HG03064 (cell line): Measurements from ENCODE around the gene CCDC15.
"Not testable (repeated sequence)": the region's sequence is repeated elsewhere in the genome, so short reads cannot be mapped to it uniquely, and the experiment has no call there.

Source experiments
- ATAC-seq: cut with Tn5 transposase; IDR thresholded peaks from one replicate; pipeline ENCODE4 v1.9.1; 2021; ENCODE audit warnings: low read depth; ENCODE audit not compliant: unreplicated experiment

The CCDC15 gene

DNA sequence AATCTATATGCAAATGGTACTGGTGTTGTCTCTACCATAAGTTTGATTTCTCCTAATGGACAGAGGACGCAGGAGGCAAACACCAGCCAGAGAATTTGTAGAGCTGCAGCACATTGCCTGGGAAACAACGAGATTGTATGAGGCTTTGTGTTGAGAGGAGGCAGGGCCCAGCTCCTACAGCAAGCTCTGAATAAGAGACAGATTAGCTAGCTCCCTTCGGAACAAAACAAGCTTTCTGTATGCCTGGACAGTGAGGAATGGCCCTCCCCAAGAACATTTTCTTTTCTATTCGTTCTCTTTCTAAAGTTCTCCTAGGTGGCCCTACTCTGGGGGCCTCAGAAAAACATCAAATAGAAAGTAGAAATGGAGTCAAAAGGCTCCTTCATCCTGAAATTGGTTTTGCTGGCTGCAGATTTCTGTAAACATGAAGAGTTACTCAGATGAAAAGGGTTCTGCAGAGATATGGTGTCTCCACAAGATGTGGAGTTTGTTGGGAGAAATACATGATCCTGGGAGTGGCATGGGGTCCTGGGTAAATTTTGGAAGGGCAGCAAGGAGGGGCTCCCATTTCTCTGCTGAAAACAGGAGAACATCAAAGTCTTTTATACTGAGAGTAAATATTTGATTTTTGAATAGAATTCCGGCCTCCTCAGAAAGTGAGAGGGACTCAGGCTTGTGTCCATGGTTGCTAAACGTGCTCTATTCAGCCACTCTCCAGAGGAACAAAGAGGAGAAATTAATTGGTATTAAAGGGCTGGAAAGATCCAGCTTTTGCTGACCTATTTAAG is 11.3 kb upstream of the CCDC15 start:
- ATAC-seq: no peak

DNA sequence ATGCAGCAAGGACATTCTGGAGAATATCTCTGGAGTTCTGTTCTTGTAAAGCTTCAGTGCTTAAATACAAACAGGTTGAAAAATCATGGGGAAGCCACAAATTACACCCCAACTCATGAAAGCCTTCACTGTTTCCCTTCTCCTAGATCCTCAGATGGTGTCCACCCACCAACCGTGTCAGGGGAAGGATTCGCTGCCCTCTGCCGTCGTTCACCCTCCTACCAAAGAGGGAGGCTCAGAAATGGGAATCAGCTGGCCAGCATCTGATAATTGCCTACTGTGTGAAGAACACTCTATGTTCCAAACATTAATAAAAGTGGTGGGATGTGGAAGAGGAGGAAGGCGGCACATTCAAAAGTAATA is 10.8 kb upstream of the CCDC15 start:
- ATAC-seq: no peak

DNA sequence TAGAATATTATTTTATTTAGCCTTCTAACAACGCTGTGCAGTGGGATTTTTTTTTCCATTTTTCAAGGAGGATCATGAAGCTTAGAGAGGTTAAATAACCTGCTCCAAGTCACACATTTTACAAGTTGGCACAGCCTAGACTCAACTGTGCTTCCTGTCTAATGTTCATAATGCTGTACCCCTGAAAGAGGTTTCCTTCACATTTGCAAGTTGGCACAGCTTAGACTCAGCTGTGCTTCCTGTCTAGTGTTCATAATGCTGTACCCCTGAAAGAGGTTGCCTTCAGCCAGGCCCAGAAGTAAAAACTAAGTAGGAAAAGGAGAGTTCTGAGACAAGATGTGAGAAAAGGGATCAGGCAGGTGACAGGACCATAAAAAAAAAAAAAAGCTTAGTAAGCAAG is 10.3 kb upstream of the CCDC15 start:
- no peak for ATAC-seq

DNA sequence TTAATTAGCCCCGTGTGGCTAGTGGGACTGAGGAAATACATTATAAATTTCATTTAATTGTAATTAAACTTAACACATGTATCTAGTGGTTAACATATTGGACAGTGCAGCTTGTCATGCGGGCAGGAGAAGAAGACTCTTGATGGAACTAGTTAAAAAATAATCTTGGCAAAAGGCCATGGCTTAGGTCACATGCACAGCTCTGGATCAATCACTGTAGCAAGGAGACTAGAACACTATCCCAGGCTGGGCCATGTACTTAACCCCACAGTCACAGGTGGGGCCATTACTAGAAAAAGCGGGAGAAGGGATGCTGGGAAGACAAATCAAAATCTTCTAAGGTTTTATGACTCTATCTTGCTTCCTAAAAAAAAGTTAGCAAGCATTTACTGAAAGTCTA is 9.4 kb upstream of the CCDC15 start:
- ATAC-seq: no peak

DNA sequence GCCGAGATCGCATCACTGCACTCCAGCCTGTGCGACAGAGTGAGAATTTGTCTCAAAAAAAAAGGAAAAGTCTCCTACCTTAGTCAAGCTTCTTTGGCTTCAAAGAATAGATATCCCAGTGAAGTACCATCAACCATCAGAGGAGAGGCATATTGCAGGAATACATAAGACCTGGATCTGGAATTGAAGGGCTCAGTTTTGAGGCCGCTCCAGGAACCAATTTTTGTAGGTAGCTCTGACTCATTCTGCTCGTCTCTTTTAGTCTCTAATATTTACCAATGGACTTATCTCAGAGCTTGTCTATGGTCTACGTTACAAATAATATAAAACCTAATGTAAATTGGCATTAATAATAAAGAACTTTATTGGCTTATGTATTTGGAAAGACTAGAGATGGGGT is 8.2 kb upstream of the CCDC15 start:
- ATAC-seq: no peak

DNA sequence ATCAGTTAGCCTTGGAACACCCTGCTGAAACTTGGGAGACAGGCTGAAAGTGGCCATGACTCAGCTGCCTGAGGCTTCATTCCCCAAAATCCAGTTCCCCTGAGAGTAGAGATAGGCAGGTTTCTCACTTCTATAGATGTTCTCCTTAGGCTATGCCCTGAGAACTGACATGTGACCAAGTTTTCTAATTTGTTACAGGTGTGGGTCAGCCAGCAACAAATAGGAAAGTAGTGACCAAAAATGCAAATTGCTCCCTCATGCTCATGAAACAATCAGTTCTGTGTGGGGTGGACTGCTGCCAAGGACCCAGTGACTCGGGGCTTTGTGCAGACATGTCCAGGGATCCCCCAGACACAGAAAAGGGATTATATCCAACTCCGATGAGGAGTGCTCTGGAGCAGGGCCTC is 7.3 kb upstream of the CCDC15 start:
- ATAC-seq: no peak

DNA sequence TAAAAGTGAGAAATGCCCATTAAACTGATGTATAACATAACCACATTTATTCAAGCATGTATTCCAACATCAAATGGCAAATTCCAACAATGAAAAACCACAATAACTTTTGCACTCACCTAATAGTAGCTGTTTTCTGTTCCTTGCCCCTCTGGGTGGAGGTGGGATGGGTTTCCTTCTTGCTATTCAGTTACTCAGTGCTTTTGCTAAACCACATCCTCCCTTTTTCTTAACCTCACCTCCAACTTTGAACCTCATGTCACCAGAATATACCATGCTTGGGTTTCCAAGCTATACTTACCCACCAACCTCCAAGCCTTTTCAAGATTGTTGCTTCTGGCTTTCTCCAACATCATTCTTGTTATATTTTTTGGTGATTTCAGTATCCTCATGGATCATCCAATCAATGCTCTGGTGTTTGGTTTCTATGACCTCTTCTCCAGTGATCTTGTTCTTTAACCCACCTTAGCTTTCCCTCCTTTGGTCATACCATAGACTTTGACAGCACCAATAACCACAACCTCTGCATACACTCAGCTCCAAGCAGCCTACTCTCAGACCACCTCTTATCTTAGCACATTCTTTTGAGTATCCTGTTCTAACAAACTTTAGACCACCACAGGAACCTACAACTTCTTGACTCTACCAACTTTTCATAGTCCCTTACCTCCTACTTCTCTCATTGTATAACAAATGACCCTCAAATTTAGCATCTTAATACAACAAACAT is 3.2 kb upstream of the CCDC15 start:
- no peak for ATAC-seq

DNA sequence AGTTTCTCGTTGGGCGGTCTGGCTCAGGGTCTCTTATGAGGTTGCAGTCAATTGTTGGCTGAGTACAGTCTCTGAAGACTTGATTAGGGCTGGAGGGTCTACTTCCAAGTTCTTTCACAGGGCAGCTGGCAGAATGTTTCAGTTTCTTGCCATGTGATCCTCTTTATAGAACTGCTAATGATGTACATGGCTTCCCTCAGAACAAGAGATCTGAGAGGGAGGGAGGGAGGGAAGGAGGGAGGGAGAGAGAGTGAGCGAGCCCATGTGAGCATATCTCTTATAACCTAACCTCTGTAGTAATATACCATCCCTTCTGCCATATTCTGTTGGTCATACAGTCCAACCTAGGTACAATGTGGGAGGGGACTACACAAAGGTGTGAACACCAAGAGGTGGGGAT is 2.7 kb upstream of the CCDC15 start:
- ATAC-seq: no peak

DNA sequence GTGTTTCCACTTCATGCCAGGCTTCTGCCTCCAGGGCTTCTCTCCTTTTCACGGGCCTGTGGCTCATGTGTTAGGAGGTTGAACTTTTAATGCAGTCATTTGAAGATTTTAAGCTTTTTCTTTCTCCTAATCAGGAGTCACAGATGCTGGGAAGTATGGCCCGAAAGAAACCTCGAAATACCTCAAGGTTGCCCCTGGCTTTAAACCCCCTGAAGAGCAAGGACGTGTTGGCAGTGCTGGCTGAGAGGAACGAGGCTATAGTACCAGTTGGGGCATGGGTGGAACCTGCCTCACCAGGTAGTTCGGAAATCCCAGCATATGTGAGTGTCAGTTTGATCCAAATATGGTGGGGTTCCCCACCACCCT is 571 bp downstream of the CCDC15 start:
- no peak for ATAC-seq

DNA sequence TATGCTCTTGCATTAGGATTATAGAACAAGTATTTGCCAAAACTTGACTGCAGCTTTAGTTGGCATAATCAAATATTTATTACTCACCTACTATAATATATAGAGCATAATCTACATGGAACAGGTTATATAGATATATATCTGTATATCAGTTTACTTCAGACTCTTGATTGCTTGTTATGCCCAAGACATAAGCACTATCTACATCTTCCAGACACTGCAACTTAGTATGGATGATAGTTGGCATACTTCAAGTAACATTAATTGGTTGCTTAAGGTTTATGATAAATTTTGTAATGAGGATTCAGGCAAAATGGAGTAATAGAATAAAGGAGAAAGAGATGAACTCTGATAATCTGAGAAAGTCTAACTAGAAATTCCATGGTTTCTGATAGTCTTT is 1.0 kb downstream of the CCDC15 start:
- ATAC-seq: no peak

DNA sequence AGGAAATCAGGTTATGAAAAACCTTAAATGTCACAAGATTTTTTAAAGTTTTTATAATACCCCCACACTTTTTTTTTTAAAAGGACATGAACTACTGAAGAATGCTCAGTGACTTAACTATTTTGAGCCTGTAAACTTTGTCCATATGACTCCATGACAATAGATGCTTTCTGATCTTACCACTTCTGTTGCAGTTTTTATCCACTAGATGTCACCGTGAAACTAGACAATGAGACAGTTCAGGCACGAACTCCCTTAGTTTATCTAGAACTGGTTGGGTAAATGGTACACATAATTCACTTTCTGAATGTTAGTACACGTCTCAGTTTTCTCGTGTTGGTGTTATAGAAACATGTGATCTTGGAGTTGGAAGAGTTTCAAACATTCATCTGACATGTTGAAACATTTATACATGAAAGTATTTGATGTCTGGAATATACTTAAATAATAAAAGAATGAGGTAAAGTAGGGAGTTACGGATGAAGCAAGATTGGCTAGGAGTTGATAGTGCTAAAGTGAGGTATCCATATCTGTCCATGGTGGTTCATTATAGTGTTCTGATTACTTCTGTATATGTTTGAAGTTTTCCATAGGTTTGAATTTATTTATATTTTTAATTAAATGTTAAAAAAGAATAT is 8.1 kb downstream of the CCDC15 start:
- ATAC-seq: peak; percentile 93

DNA sequence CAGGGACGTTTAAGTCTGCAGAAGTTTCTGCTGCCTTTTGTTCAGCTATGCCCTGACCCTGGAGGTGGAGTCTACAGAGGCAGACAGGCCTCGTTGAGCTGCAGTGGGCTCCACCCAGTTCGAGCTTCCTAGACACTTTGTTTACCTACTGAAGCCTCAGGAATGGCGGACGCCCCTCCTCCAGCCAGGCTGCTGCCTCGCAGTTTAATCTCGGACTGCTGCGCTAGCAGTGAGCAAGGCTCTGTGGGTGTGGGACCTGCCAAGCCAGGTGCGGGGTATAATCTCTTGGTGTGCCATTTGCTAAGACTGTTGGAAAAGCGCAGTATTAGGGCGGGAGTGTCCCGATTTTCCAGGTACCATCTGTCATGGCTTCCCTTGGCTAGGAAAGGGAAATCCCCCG is 14.2 kb downstream of the CCDC15 start:
- ATAC-seq: not testable (repeated sequence)

DNA sequence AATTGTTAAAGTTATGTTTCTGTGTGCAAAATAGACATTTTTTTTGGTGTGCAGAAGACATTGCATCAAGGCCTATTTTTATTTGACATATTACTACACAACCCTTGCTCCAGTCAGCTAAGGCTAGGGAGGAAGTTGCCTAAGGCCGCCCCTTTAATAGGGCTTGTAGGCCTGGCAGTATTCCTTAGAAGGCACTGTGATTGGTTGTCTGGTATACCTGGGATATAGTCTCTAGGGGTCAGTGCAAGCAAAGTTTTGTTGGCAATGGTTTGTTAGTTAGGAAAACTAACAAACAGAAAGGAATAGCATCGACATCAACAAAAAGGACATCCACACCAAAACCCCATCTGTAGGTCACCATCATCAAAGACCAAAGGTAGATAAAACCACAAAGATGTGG is 16.9 kb downstream of the CCDC15 start:
- no peak for ATAC-seq

DNA sequence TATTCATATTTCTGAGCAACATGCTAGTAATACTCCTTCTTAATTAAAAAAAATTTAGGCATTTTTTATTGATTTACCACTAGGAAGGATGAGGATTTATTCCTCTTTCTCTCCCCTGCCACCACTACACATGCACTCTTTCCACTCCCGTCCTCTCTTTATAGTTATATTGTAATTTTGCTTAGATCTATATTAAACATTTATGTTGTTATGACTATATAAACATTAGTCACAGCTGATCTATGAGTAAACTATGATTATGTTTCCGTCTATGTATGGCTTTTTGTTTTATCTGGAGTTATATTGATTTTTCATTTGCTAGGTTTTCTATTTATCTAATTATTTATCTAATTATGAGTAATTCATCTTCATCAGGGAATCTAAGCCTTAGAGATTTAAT is 17.8 kb downstream of the CCDC15 start:
- ATAC-seq: no peak

DNA sequence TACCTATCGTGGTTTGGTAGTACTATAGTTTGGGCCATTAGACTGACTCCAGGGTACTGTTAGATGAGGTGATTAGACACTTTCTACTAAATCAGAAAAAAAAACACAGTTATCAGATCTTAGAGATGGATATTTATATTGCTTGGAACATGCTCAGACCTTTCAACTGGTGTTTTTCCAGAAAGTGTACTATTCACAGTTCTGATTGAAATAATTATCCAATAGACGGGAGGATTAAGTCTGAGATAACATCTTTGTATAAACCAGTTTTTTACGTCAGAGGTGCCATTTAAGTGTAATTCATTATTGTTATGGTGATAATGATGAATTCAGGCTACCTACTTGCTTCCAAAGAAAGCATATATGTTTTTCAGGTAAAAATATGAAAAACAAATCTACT is 22.5 kb downstream of the CCDC15 start:
- no peak for ATAC-seq

DNA sequence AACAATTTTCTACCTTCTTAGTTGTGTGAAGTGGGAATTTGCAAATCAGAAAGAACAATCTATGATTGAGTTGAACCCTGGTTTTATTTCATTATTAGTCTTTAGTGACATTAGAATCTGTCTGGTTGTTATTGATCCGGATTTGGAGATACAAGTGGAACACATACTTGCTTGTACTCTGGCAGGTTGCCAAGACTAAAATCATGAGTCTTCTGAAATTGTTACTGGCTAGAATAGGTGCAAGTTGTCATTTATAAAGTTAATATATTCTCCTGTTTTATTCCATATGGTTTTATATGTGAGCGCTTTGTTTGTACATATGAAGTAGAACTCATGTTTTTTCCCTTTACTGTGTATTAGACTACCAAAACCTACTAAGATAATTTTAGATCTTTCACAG is 23.0 kb downstream of the CCDC15 start:
- no peak for ATAC-seq

DNA sequence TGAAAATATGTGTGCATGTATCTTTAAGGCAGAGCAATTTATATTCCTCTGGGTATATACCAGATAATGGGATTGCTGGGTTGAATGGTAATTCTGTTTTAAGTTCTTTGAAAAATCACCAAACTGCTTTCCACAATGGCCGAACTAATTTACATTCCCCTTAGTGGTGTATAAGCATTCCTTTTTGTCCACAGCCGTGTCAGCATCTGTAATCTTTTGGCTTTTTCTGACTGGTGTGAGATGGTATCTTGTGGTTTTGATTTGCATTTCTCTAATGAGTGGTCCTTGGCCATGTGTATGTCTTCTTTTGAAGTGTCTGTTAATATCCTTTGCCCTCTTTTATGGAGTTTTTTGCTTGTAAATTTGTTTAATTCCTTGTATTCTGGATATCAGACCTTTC is 24.3 kb downstream of the CCDC15 start:
- no peak for ATAC-seq

DNA sequence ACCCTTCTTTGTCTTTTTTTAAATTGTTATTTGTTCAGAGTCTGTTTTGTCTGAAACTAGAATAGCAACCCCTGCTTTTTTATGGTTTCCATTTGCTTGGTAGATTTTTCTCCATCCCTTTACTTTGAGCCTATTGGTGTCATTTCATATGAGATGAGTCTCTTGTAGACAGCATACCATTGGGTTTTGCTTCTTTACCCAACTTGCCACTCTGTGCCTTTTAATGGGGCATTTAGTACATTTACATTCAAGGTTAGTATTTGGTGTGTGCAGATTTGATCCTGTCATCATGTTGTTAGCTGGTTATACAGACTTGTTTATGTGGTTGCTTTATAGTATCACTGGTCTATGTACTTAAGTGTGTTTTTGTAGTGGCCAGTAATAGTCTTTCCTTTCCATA is 28.0 kb downstream of the CCDC15 start:
- ATAC-seq: no peak

DNA sequence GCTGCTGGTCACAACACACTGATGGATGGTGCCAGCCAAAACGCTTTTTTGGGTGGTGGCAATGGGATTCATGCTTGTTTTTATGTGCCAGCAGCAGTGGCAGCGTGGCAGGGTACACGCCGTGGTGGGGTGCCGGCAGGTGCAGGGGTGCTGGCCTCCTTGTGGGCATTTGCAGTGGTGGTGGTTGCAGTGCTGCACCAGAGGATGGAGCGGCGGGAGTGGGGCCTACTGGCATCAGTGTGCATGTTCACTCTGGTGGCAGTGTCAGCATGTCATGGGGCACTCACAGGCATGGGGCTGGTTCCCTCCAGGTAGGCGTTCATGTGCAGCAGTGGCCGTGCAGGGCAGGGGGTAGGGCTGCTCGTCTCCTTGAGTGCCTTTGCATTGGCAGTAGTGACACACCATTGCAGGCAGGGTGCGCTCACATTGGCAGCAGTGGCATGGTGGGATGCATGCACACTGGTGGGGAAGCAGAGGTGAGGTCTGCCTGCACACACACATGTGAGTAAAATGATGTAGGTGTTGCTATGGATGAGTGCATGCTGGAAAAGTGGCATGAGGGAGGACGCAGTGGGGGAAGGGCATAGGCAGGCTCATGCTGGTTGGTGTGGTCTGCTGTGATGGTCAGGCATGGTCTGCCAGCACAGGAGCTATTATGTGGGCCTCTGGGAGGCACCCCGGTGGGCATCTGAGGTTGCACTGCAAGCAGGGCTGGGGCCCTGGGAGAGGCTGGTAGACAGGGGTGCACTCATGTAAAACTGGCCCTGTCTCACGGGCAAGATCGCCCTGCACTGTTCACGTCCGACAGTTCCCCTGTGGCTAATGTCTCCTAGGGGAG is 29.9 kb downstream of the CCDC15 start:
- ATAC-seq: no peak

DNA sequence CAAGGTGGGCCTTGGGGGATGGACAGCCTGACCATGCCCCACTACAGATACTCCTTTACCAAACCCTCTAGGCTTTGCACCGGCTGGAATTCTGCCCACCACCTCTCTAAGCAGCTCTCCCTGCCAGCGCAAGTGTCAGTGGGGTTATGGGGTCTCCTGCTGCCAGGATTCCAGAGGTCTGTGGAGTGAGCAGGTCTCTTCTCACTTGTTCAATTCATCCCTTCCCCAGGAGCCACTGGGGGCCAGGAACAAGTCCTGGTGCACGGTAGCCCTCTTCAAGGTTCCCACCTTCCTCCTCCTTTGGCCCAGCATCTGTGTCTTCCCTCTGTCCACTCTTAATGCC is 30.5 kb downstream of the CCDC15 start:
- no peak for ATAC-seq

DNA sequence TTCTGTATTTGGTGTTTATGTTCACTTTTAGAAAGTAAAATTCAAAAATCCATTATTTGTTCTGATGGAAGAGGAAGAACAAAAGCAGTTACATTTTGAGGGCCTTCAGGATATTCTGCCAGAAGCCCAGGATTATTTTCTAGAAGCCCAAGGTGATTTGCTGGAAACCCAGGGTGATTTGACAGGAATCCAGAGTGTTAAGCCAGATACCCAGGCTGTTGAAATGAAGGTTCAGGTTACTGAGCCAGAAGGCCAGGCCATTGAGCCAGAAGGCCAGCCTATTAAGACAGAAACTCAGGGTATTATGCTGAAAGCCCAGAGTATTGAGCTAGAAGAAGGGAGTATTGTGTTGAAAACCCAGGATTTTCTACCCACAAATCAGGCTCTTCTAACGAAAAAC is 33.1 kb downstream of the CCDC15 start:
- ATAC-seq: no peak
